ENCODE measurements around the gene PADI3. TPM values are rescaled to one million over a fixed set of nuclear protein-coding genes. Genes with fewer than 3 reads are reported as not detected.
A peak's percentile ranks its signal among the peaks of the same experiment; 100 is the strongest.

PADI3 gene
- total and polyA plus RNA-seq, 12 donors = not detected

DNA sequence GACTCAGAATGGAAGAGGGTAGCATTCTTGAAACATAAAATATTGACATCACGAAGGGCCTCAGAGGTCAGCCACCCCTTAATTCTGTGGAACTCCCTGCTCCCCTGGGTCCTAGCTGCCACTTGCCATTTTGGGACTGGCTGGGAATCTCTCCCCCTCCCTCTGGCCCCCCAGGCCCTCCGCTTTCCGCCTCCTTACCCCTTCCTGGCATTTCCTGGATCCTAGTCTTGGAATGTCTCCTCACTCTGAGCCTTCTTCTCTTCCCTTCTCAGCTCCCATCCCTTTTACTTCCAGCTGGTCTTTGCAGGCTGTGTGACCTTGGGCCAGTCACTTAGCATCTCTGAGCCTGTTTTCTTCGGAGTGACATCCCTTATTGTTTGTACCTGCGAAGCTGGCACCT lies 39.5 kb upstream of the PADI3 start:
- TF ChIP-seq POLR2A (IDR thresholded peaks at IDR 0.05) = no peak
- TF ChIP-seq, protein P1, sequence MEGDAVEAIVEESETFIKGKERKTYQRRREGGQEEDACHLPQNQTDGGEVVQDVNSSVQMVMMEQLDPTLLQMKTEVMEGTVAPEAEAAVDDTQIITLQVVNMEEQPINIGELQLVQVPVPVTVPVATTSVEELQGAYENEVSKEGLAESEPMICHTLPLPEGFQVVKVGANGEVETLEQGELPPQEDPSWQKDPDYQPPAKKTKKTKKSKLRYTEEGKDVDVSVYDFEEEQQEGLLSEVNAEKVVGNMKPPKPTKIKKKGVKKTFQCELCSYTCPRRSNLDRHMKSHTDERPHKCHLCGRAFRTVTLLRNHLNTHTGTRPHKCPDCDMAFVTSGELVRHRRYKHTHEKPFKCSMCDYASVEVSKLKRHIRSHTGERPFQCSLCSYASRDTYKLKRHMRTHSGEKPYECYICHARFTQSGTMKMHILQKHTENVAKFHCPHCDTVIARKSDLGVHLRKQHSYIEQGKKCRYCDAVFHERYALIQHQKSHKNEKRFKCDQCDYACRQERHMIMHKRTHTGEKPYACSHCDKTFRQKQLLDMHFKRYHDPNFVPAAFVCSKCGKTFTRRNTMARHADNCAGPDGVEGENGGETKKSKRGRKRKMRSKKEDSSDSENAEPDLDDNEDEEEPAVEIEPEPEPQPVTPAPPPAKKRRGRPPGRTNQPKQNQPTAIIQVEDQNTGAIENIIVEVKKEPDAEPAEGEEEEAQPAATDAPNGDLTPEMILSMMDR (IDR thresholded peaks at IDR 0.05) = no peak
- H3K4me1 ChIP-seq (replicated peaks in 1 of 2) = no peaks in the 10 kb centered on the region
- H3K27ac ChIP-seq = no peak overlapping the region
- H3K36me3 ChIP-seq (replicated peaks in 1 of 2) = no peaks in the 10 kb centered on the region
- intact Hi-C loops (cut with DNase I) = no loop called here
- no peak overlapping the region for H3K4me3 ChIP-seq
- peaks cover 20% of the 10 kb centered on the region for H3K27me3 ChIP-seq
- no peaks in the 10 kb centered on the region for H3K9me3 ChIP-seq (replicated peaks in 1 of 3)
- 79 to 81% (median 80%) methylated on average over 4 to 5 of the region's 5 CpGs for WGBS, 4 donors
- no peak for DNase-seq

DNA sequence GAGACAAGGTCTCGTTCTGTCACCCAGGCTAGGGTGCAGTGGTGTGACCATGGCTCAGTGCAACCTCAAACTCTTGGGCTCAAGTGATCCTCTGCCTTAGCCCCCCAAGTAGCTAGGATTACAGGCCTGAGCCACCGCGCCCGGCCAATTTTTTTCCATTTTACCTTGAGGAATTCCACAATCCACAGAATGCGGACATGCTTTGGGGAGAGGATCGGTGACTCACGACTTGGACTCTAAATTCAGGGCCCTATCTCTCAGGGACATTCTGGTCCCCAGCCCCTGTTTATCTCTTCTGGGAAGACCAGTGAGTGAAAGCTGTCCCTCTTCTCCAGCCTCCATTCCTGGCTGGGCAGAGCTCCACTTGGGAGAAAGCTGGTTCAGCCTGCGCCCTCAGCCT lies 38.7 kb upstream of the PADI3 start:
- peak in 6 of 7 donors; percentile 32 to 52 (median 37) for DNase-seq
- no peaks in the 10 kb centered on the region for H3K36me3 ChIP-seq (replicated peaks in 1 of 2)
- H3K4me1 ChIP-seq (replicated peaks in 1 of 2) = no peaks in the 10 kb centered on the region
- intact Hi-C loops (cut with DNase I) = no loop called here
- no peak overlapping the region for H3K4me3 ChIP-seq
- no peaks in the 10 kb centered on the region for H3K9me3 ChIP-seq (replicated peaks in 1 of 3)
- H3K27me3 ChIP-seq = peaks cover 25% of the 10 kb centered on the region
- no peak overlapping the region for H3K27ac ChIP-seq
- 55 to 69% (median 63%) methylated on average over 7 to 8 of the region's 8 CpGs for WGBS, 4 donors
- TF ChIP-seq, protein P1 (IDR thresholded peaks at IDR 0.05) = no peak
- no peak for TF ChIP-seq POLR2A (IDR thresholded peaks at IDR 0.05)

DNA sequence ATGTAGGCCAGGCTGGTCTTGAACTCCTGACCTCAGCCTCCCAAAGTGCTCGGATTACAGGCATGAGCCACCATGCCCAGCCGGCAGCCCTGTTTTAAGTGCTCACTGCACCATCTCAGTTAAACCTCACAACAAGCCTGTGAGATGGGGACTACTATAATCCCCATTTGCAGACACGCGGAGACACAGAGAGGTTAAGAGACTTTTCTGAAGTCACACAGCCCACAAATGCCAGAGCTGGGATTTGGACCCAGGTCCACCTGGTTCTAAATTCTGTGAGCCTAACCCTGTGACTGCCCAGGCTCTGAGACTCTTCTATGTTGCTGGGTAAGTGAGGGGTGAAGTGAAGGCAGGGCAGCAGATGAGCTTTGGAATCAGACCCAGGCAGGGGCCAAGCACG lies 37.5 kb upstream of the PADI3 start:
- no peaks in the 10 kb centered on the region for H3K9me3 ChIP-seq (replicated peaks in 1 of 3)
- no peaks in the 10 kb centered on the region for H3K4me1 ChIP-seq (replicated peaks in 1 of 2)
- H3K27me3 ChIP-seq = peaks cover 25% of the 10 kb centered on the region
- no peak for DNase-seq
- intact Hi-C loops (cut with DNase I) = no loop called here
- no peak overlapping the region for H3K27ac ChIP-seq
- no peak overlapping the region for H3K4me3 ChIP-seq
- TF ChIP-seq, protein P1 (IDR thresholded peaks at IDR 0.05) = no peak
- no peak for TF ChIP-seq POLR2A (IDR thresholded peaks at IDR 0.05)
- H3K36me3 ChIP-seq (replicated peaks in 1 of 2) = no peaks in the 10 kb centered on the region
- WGBS, 4 donors = 85 to 94% (median 89%) methylated on average over 5 of the region's 5 CpGs

DNA sequence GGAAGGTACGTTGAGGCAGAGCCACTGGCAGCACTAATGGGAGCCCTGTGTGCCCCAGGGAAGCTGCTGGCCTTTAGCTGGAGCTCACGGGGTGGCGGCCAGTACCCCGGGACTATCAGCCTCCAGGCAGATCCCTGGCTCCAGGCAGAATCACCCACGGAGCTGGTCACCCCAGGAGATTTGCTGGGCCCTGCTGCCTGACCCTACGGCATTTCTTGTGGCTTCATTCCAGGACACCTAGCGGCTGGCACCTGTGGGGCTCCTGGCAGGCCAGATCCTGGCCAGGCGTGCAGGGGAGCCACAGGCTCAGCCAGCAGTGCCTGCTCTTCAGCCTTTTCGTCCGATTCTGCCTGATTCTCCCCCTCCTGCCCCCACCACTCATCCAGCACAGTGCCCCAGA lies 36.9 kb upstream of the PADI3 start:
- no peak for DNase-seq
- intact Hi-C loops (cut with DNase I) = no loop called here
- no peaks in the 10 kb centered on the region for H3K4me1 ChIP-seq (replicated peaks in 1 of 2)
- H3K36me3 ChIP-seq (replicated peaks in 1 of 2) = no peaks in the 10 kb centered on the region
- no peak for TF ChIP-seq POLR2A (IDR thresholded peaks at IDR 0.05)
- TF ChIP-seq, protein P1 (IDR thresholded peaks at IDR 0.05) = no peak
- no peak overlapping the region for H3K4me3 ChIP-seq
- H3K27ac ChIP-seq = no peak overlapping the region
- peaks cover 25% of the 10 kb centered on the region for H3K27me3 ChIP-seq
- 57 to 76% (median 70%) methylated on average over 4 to 10 of the region's 10 CpGs for WGBS, 4 donors
- H3K9me3 ChIP-seq (replicated peaks in 1 of 3) = no peaks in the 10 kb centered on the region

All from adrenal gland (tissue), 12 donors.